Measurements from ENCODE around the gene LEFTY2. TPM values are rescaled to one million over a fixed set of nuclear protein-coding genes. Genes with fewer than 3 reads are reported as not detected.

LEFTY2 gene
- total and polyA plus RNA-seq, 4 donors = 0.09 to 0.24 TPM; not detected in 2

- no peak overlapping the region for H3K9ac ChIP-seq (ENCODE audit: low read depth in 1 of 2, low read length in 2 of 2)
- no peak for DNase-seq (ENCODE audit: low spot score)
- no peaks in the 10 kb centered on the region for H3K27me3 ChIP-seq (ENCODE audit: control insufficient read depth in 4 of 4, insufficient read depth in 4 of 4, low read length in 3 of 4)
- H3K9me3 ChIP-seq (ENCODE audit: control insufficient read depth in 4 of 4, low read length in 3 of 4) = no peaks in the 10 kb centered on the region
- no peak overlapping the region for H3K4me3 ChIP-seq (ENCODE audit: low read depth in 1 of 3, low read length in 3 of 3)
- TF ChIP-seq GABPA (IDR thresholded peaks at IDR 0.05 in 1 of 2, conservative IDR thresholded peaks at IDR 0.05 in 1 of 2) (no peak), FOXA1 (IDR thresholded peaks at IDR 0.05) (no peak), HNF4A (conservative IDR thresholded peaks at IDR 0.05) (no peak), ZBTB33 (IDR thresholded peaks at IDR 0.05) (no peak), NR2F2 (IDR thresholded peaks at IDR 0.05) (no peak), TAF1 (conservative IDR thresholded peaks at IDR 0.05) (no peak), JUND (IDR thresholded peaks at IDR 0.05) (no peak), HNF4G (IDR thresholded peaks at IDR 0.05) (no peak), YY1 (IDR thresholded peaks at IDR 0.05) (no peak), CTCF (IDR thresholded peaks at IDR 0.05; ENCODE audit: low read depth, low read length, missing input control) (no peak), EGR1 (IDR thresholded peaks at IDR 0.05; ENCODE audit: low read depth in 2 of 2) (no peak)
- peaks cover 0 to 2% (median under 1%) of the 10 kb centered on the region in 4 donors for H3K4me1 ChIP-seq (ENCODE audit: control insufficient read depth in 4 of 4, insufficient read depth in 4 of 4, low read length in 3 of 4)
- peaks cover 0 to 26% (median 12%) of the 10 kb centered on the region in 4 donors for H3K36me3 ChIP-seq (ENCODE audit: control insufficient read depth in 4 of 4, insufficient read depth in 3 of 4, low read depth in 1 of 4, low read length in 3 of 4)
- H3K27ac ChIP-seq (ENCODE audit: low read depth in 1 of 2, low read length in 2 of 2) = no peak overlapping the region
- WGBS = 97% methylated on average over 3 of the region's 3 CpGs
These were observed 23.9 kb downstream of the LEFTY2 start for GRCh38 chr1:225917101-225917500.

GRCh38 chr1:225915538-225915991 lies 25.5 kb downstream of the LEFTY2 start:
- no peak overlapping the region for H3K27ac ChIP-seq (ENCODE audit: low read depth in 1 of 2, low read length in 2 of 2)
- no peaks in the 10 kb centered on the region for H3K27me3 ChIP-seq (ENCODE audit: control insufficient read depth in 4 of 4, insufficient read depth in 4 of 4, low read length in 3 of 4)
- 96% methylated on average over 7 of the region's 7 CpGs for WGBS
- TF ChIP-seq FOXA1 (IDR thresholded peaks at IDR 0.05) (no peak), RAD21 (IDR thresholded peaks at IDR 0.05) (no peak), CTCF (IDR thresholded peaks at IDR 0.05; ENCODE audit: low read depth, low read length, missing input control) (no peak)
- H3K4me3 ChIP-seq (ENCODE audit: low read depth in 1 of 3, low read length in 3 of 3) = no peak overlapping the region
- H3K4me1 ChIP-seq (ENCODE audit: control insufficient read depth in 4 of 4, insufficient read depth in 4 of 4, low read length in 3 of 4) = peaks cover 0 to 2% (median 2%) of the 10 kb centered on the region in 4 donors
- no peak overlapping the region for H3K9ac ChIP-seq (ENCODE audit: low read depth in 1 of 2, low read length in 2 of 2)
- H3K9me3 ChIP-seq (ENCODE audit: control insufficient read depth in 4 of 4, low read length in 3 of 4) = no peaks in the 10 kb centered on the region
- DNase-seq (ENCODE audit: low spot score) = no peak
- peaks cover 0 to 15% (median 7%) of the 10 kb centered on the region in 4 donors for H3K36me3 ChIP-seq (ENCODE audit: control insufficient read depth in 4 of 4, insufficient read depth in 3 of 4, low read depth in 1 of 4, low read length in 3 of 4)

- peaks cover 0 to 15% (median 7%) of the 10 kb centered on the region in 4 donors for H3K36me3 ChIP-seq (ENCODE audit: control insufficient read depth in 4 of 4, insufficient read depth in 3 of 4, low read depth in 1 of 4, low read length in 3 of 4)
- TF ChIP-seq CTCF (IDR thresholded peaks at IDR 0.05; ENCODE audit: low read depth, low read length, missing input control) (no peak), YY1 (IDR thresholded peaks at IDR 0.05) (no peak), TAF1 (conservative IDR thresholded peaks at IDR 0.05) (no peak), REST (IDR thresholded peaks at IDR 0.05) (no peak), HNF4A (conservative IDR thresholded peaks at IDR 0.05) (no peak)
- no peak overlapping the region for H3K9ac ChIP-seq (ENCODE audit: low read depth in 1 of 2, low read length in 2 of 2)
- H3K4me3 ChIP-seq (ENCODE audit: low read depth in 1 of 3, low read length in 3 of 3) = no peak overlapping the region
- peaks cover 0 to 2% (median under 1%) of the 10 kb centered on the region in 4 donors for H3K4me1 ChIP-seq (ENCODE audit: control insufficient read depth in 4 of 4, insufficient read depth in 4 of 4, low read length in 3 of 4)
- DNase-seq (ENCODE audit: low spot score) = no peak
- no peaks in the 10 kb centered on the region for H3K27me3 ChIP-seq (ENCODE audit: control insufficient read depth in 4 of 4, insufficient read depth in 4 of 4, low read length in 3 of 4)
- H3K9me3 ChIP-seq (ENCODE audit: control insufficient read depth in 4 of 4, low read length in 3 of 4) = no peaks in the 10 kb centered on the region
- WGBS = 93% methylated on average over 6 of the region's 6 CpGs
- H3K27ac ChIP-seq (ENCODE audit: low read depth in 1 of 2, low read length in 2 of 2) = no peak overlapping the region
These were observed 26.1 kb downstream of the LEFTY2 start for GRCh38 chr1:225914947-225915346.
